ENCODE measurements around the gene PHLPP1.
"Not testable (repeated sequence)": the region's sequence is repeated elsewhere in the genome, so short reads cannot be mapped to it uniquely, and the experiment has no call there.

PHLPP1 gene

GRCh38 chr18:62880673-62881364 is 165.5 kb downstream of the PHLPP1 start:
- no peak for DNase-seq (ENCODE audit: low read depth in 1 of 2, low spot score in 1 of 2)

- DNase-seq (ENCODE audit: low read depth in 1 of 2, low spot score in 1 of 2), result no peak
Measured at GRCh38 chr18:62881509-62882016, 166.2 kb downstream of the PHLPP1 start.

- DNase-seq (ENCODE audit: low read depth in 1 of 2, low spot score in 1 of 2), result no peak
Measured at GRCh38 chr18:62883937-62884735, 168.8 kb downstream of the PHLPP1 start.

GRCh38 chr18:62885804-62886203 is 170.5 kb downstream of the PHLPP1 start:
- DNase-seq (ENCODE audit: low read depth in 1 of 2, low spot score in 1 of 2), result no peak

- no peak for DNase-seq (ENCODE audit: low read depth in 1 of 2, low spot score in 1 of 2)
Measured at GRCh38 chr18:62894681-62895390, 179.5 kb downstream of the PHLPP1 start.

GRCh38 chr18:62897153-62897552 is 181.8 kb downstream of the PHLPP1 start:
- no peak for DNase-seq (ENCODE audit: low read depth in 1 of 2, low spot score in 1 of 2)

- no peak for DNase-seq (ENCODE audit: low read depth in 1 of 2, low spot score in 1 of 2)
Measured at GRCh38 chr18:62898359-62898758, 183.0 kb downstream of the PHLPP1 start.

- no peak for DNase-seq (ENCODE audit: low read depth in 1 of 2, low spot score in 1 of 2)
Measured at GRCh38 chr18:62899534-62899933, 184.2 kb downstream of the PHLPP1 start.

GRCh38 chr18:62900132-62900883 is 185.0 kb downstream of the PHLPP1 start:
- no peak for DNase-seq (ENCODE audit: low read depth in 1 of 2, low spot score in 1 of 2)

GRCh38 chr18:62902776-62903175 is 187.4 kb downstream of the PHLPP1 start:
- DNase-seq (ENCODE audit: low read depth in 1 of 2, low spot score in 1 of 2), result no peak

GRCh38 chr18:62904396-62905285 is 189.3 kb downstream of the PHLPP1 start:
- no peak for DNase-seq (ENCODE audit: low read depth in 1 of 2, low spot score in 1 of 2)

- DNase-seq (ENCODE audit: low read depth in 1 of 2, low spot score in 1 of 2), result no peak
Measured at GRCh38 chr18:62912885-62913284, 197.5 kb downstream of the PHLPP1 start.

GRCh38 chr18:62913824-62914223 is 198.5 kb downstream of the PHLPP1 start:
- not testable (repeated sequence) for DNase-seq (ENCODE audit: low read depth in 1 of 2, low spot score in 1 of 2)

- no peak for DNase-seq (ENCODE audit: low read depth in 1 of 2, low spot score in 1 of 2)
Measured at GRCh38 chr18:62914871-62915392, 199.6 kb downstream of the PHLPP1 start.

GRCh38 chr18:62918361-62918760 is 203.0 kb downstream of the PHLPP1 start:
- no peak for DNase-seq (ENCODE audit: low read depth in 1 of 2, low spot score in 1 of 2)

GRCh38 chr18:62919109-62919838 is 203.9 kb downstream of the PHLPP1 start:
- DNase-seq (ENCODE audit: low read depth in 1 of 2, low spot score in 1 of 2), result no peak

GRCh38 chr18:62925031-62925688 is 209.8 kb downstream of the PHLPP1 start:
- no peak for DNase-seq (ENCODE audit: low read depth in 1 of 2, low spot score in 1 of 2)

- DNase-seq (ENCODE audit: low read depth in 1 of 2, low spot score in 1 of 2), result no peak
Measured at GRCh38 chr18:62928326-62928725, 213.0 kb downstream of the PHLPP1 start.

Data from activated CD4-positive, alpha-beta T cell treated with anti-CD3 and anti-CD28 coated beads, Interleukin-2, amount 50 U/mL, for 24 hours (primary cell).